CD4-positive, CD25-positive, alpha-beta regulatory T cell (primary cell): ENCODE measurements around the gene IPO8. TPM values are rescaled to one million over a fixed set of nuclear protein-coding genes. Genes with fewer than 3 reads are reported as not detected.

ENCODE experiments used
- ATAC-seq, 2 donors: fragments of 150-1000 bp; cut with Tn5 transposase; one replicate each; pipeline ENCODE4 v1.10.0; 2021; ENCODE audit warnings: low read depth in 2 of 2, moderate number of reproducible peaks in 2 of 2, moderate library complexity in 1 of 2
- DNase-seq, 3 donors: peaks; one replicate each; pipeline versions ENCODE4 v3.0.0 to v3.0.0-alpha.2; 2012 to 2022; ENCODE audit warnings: mixed read lengths in 1 of 3
- H3K27ac ChIP-seq: one replicate; pipeline ENCODE4 v1.7.0; 2013; ENCODE audit warnings: mild to moderate bottlenecking, low read length; ENCODE audit not compliant: insufficient read depth, poor library complexity, severe bottlenecking
- H3K27me3 ChIP-seq: one replicate; pipeline ENCODE4 v1.7.0; 2013; ENCODE audit warnings: low read length; ENCODE audit not compliant: control insufficient read depth, insufficient read depth
- H3K36me3 ChIP-seq: one replicate; pipeline ENCODE4 v1.7.0; 2013; ENCODE audit warnings: mild to moderate bottlenecking, low read length, moderate library complexity; ENCODE audit not compliant: control insufficient read depth, insufficient read depth
- H3K4me1 ChIP-seq: 2 replicates; pipeline ENCODE4 v1.7.0; 2013; ENCODE audit warnings: mild to moderate bottlenecking, low read length; ENCODE audit not compliant: insufficient read depth, control insufficient read depth, poor library complexity, severe bottlenecking
- H3K4me3 ChIP-seq: one replicate; pipeline ENCODE4 v1.7.0; 2013; ENCODE audit warnings: low read depth, mild to moderate bottlenecking, low read length, moderate library complexity
- H3K9me3 ChIP-seq, 2 experiments: 1 replicate in 1 of 2; 2 replicates in 1 of 2; pipeline ENCODE4 v1.7.0; 2013; ENCODE audit warnings: low read length in 2 of 2, mild to moderate bottlenecking in 1 of 2, moderate library complexity in 1 of 2; ENCODE audit not compliant: control insufficient read depth in 2 of 2
- H3K27ac Mint-ChIP-seq, 3 donors: one replicate each; pipeline ENCODE4 v1.8.0; 2020 to 2022; ENCODE audit warnings: mild to moderate bottlenecking in 3 of 3, mixed read lengths in 3 of 3, moderate library complexity in 2 of 3
- H3K27me3 Mint-ChIP-seq: one replicate; pipeline ENCODE4 v1.8.0; 2022; ENCODE audit warnings: mild to moderate bottlenecking, mixed read lengths
- H3K36me3 Mint-ChIP-seq: one replicate; pipeline ENCODE4 v1.8.0; 2020; ENCODE audit warnings: mixed read lengths
- H3K4me1 Mint-ChIP-seq, 4 donors: one replicate each; pipeline ENCODE4 v1.8.0; 2020 to 2022; ENCODE audit warnings: mixed read lengths in 4 of 4, mild to moderate bottlenecking in 1 of 4
- H3K4me3 Mint-ChIP-seq, 4 donors: one replicate each; pipeline ENCODE4 v1.8.0; 2020 to 2022; ENCODE audit warnings: mild to moderate bottlenecking in 4 of 4, mixed read lengths in 4 of 4, moderate library complexity in 3 of 4
- H3K9me3 Mint-ChIP-seq, 7 donors: one replicate each; pipeline ENCODE4 v1.8.0; 2020 to 2022; ENCODE audit warnings: mixed read lengths in 7 of 7, mild to moderate bottlenecking in 3 of 7, moderate library complexity in 2 of 7
- polyA plus RNA-seq, 4 donors: library from polyadenylated mRNA; unstranded; fragments of 300-500 nt; fragmentation: Illumina TruSeq; gene quantifications; one replicate each; pipeline ENCODE4 v1.2.3, GENCODE V29; 2021
- total RNA-seq: library from RNA; stranded (reverse); gene quantifications from one replicate; pipeline ENCODE4 v1.2.3, GENCODE V29; 2022

The IPO8 gene
- total RNA-seq (30.4 TPM), polyA plus RNA-seq (10 to 100 TPM; 13.8 to 19.0 (median 17.1) TPM)

- H3K9me3 Mint-ChIP-seq, result no peaks in the 10 kb centered on the region
- ATAC-seq, result peak; percentile 88 to 91
- peak within 1 kb of the TSS; percentile 93 for H3K4me3 ChIP-seq
- H3K27ac Mint-ChIP-seq, result peak within 1 kb of the TSS; percentile 93 to 95 (median 94)
- H3K4me1 ChIP-seq, result peaks cover 32% of the 10 kb centered on the region
- peak; percentile 78 to 90 (median 79) for DNase-seq
- no peaks in the 10 kb centered on the region for H3K9me3 ChIP-seq
- peaks cover 17 to 61% (median 40%) of the 10 kb centered on the region in 4 donors for H3K4me1 Mint-ChIP-seq
- peaks cover 2% of the 10 kb centered on the region for H3K27me3 ChIP-seq
- no peaks in the 10 kb centered on the region for H3K36me3 Mint-ChIP-seq
- H3K27ac ChIP-seq, result peak within 1 kb of the TSS; percentile 71
- peaks cover 5% of the 10 kb centered on the region for H3K27me3 Mint-ChIP-seq
- peak within 1 kb of the TSS; percentile 93 to 99 (median 98) for H3K4me3 Mint-ChIP-seq
- H3K36me3 ChIP-seq, result peaks cover under 1% of the 10 kb centered on the region
These were observed at the start of gene IPO8 for GRCh38 chr12:30695199-30696102. Gene IPO8 (minus strand): TSS chr12:30695869. CDS start chr12:30695647, 222 bp downstream.

DNA sequence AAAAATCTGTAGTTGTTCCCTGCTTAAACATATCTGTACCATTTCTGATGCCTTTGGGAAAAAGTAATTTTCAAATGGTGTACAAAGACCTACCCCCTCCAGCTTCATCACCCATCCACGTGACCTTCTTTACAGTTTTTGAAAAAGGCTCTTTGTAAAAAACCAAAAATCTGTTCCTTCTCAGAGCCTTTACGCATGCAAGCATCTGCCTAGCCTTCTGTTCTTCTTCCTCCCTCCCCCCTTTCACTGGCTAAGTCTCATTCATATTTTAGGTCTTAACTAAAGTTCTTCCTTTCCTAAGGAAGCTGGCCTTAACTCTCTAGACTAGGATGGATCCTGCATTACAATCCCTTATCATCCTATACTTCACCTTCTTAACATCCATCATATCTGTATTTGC is 48.7 kb upstream of the IPO8 start:
- no peak for ATAC-seq
- Histone ChIP-seq H3K27me3 (no peaks in the 10 kb centered on the region), H3K4me1 (no peaks in the 10 kb centered on the region), H3K36me3 (peaks cover 18% of the 10 kb centered on the region), H3K27ac (no peak overlapping the region), H3K9me3 (no peaks in the 10 kb centered on the region), H3K4me3 (no peak overlapping the region)
- DNase-seq, result no peak
- no peaks in the 10 kb centered on the region for H3K27me3 Mint-ChIP-seq
- H3K4me3 Mint-ChIP-seq, result no peak overlapping the region
- H3K36me3 Mint-ChIP-seq, result peaks cover 29% of the 10 kb centered on the region
- peaks cover 0 to 22% (median 13%) of the 10 kb centered on the region in 4 donors for H3K4me1 Mint-ChIP-seq
- no peak overlapping the region for H3K27ac Mint-ChIP-seq
- H3K9me3 Mint-ChIP-seq, result no peaks in the 10 kb centered on the region

DNA sequence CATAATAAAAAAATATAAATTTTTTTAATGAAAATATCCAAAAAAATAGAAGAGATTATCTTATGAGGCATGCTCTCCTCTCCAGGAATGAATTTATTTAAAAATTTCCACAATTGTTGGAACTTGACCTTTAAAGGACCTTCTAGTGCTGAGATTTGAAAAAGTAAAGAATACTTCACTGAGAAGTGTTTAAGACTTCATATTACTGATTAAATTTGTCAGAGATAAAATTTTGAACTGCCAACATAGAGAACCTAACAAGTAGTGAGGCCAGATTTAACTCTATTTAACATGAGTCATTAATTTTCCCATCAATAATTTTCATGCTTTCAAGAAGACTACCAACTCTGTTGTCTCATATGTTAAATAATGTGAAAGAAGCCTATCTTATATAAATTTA is 44.6 kb upstream of the IPO8 start:
- no peak overlapping the region for H3K4me3 ChIP-seq
- H3K36me3 ChIP-seq, result peaks cover 24% of the 10 kb centered on the region
- no peaks in the 10 kb centered on the region for H3K4me1 ChIP-seq
- no peak overlapping the region for H3K27ac ChIP-seq
- H3K9me3 ChIP-seq, result no peaks in the 10 kb centered on the region
- DNase-seq (no peak), ATAC-seq (no peak)
- H3K4me3 Mint-ChIP-seq, result no peak overlapping the region
- peaks cover 0 to 3% (median 0%) of the 10 kb centered on the region in 7 donors for H3K9me3 Mint-ChIP-seq
- peaks cover 36% of the 10 kb centered on the region for H3K36me3 Mint-ChIP-seq
- H3K27me3 ChIP-seq, result no peaks in the 10 kb centered on the region
- no peaks in the 10 kb centered on the region for H3K27me3 Mint-ChIP-seq
- H3K4me1 Mint-ChIP-seq, result peaks cover 0 to 10% (median 4%) of the 10 kb centered on the region in 4 donors
- peak overlapping the region in 1 of 3 donors; percentile 43 for H3K27ac Mint-ChIP-seq

- peaks cover 44% of the 10 kb centered on the region for H3K36me3 Mint-ChIP-seq
- no peak overlapping the region for H3K4me3 Mint-ChIP-seq
- no peak for ATAC-seq
- no peak overlapping the region for H3K4me3 ChIP-seq
- no peak overlapping the region for H3K27ac ChIP-seq
- H3K36me3 ChIP-seq, result peaks cover 32% of the 10 kb centered on the region
- no peaks in the 10 kb centered on the region for H3K27me3 Mint-ChIP-seq
- no peaks in the 10 kb centered on the region for H3K9me3 ChIP-seq
- peaks cover 0 to 10% (median 4%) of the 10 kb centered on the region in 4 donors for H3K4me1 Mint-ChIP-seq
- H3K9me3 Mint-ChIP-seq, result peaks cover 0 to 3% (median 0%) of the 10 kb centered on the region in 7 donors
- DNase-seq, result no peak
- H3K27me3 ChIP-seq, result no peaks in the 10 kb centered on the region
- no peak overlapping the region for H3K27ac Mint-ChIP-seq
- no peaks in the 10 kb centered on the region for H3K4me1 ChIP-seq
These were observed 43.4 kb upstream of the IPO8 start for GRCh38 chr12:30739020-30739419.

DNA sequence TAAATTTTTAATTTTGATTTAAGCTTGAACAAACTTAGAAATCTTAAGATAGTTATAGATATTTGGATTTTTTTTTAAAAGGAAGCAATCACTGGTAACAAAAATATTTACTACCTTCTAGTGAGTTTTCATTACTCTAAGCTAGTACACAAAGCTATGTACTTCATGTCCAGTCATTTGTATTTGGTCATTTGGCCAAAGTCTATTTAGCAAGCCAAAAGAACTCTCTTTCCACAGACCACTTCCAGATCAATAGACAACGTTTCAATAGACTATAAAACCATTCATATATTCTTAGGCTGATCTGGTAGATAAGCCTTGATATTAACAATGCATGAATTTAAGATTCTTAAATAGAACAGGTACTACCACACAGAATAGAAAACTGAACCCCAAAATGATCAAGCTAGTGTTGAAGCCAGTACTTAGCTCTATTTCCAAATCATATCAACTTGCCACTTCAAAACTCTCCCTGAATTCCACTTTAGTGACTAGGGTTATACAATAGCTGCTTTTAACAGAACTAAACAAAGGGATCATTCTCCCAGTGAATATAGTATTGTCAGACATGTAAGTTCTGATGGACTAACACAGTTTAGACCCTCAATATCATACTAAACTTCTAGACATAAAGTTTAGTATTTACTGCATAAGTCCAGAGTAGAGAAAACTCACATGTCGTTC is 37.4 kb upstream of the IPO8 start:
- peaks cover 0 to 12% (median 8%) of the 10 kb centered on the region in 4 donors for H3K4me1 Mint-ChIP-seq
- no peaks in the 10 kb centered on the region for H3K9me3 Mint-ChIP-seq
- no peak overlapping the region for H3K4me3 ChIP-seq
- no peak for DNase-seq
- no peak for ATAC-seq
- peaks cover 50% of the 10 kb centered on the region for H3K36me3 Mint-ChIP-seq
- H3K4me3 Mint-ChIP-seq, result no peak overlapping the region
- no peak overlapping the region for H3K27ac Mint-ChIP-seq
- H3K4me1 ChIP-seq, result no peaks in the 10 kb centered on the region
- H3K36me3 ChIP-seq, result peaks cover 35% of the 10 kb centered on the region
- no peak overlapping the region for H3K27ac ChIP-seq
- H3K27me3 Mint-ChIP-seq, result no peaks in the 10 kb centered on the region
- no peaks in the 10 kb centered on the region for H3K9me3 ChIP-seq
- H3K27me3 ChIP-seq, result no peaks in the 10 kb centered on the region

GRCh38 chr12:30730011-30730410 is 34.3 kb upstream of the IPO8 start:
- Mint-ChIP-seq H3K4me1 (peaks cover 8 to 24% (median 13%) of the 10 kb centered on the region in 4 donors), H3K27me3 (no peaks in the 10 kb centered on the region), H3K9me3 (no peaks in the 10 kb centered on the region), H3K36me3 (peaks cover 44% of the 10 kb centered on the region), H3K4me3 (no peak overlapping the region), H3K27ac (no peak overlapping the region)
- no peak for DNase-seq
- H3K27me3 ChIP-seq, result no peaks in the 10 kb centered on the region
- peaks cover 25% of the 10 kb centered on the region for H3K36me3 ChIP-seq
- H3K4me3 ChIP-seq, result no peak overlapping the region
- ATAC-seq, result no peak
- H3K4me1 ChIP-seq, result no peaks in the 10 kb centered on the region
- no peak overlapping the region for H3K27ac ChIP-seq
- no peaks in the 10 kb centered on the region for H3K9me3 ChIP-seq

GRCh38 chr12:30729547-30729946 is 33.9 kb upstream of the IPO8 start:
- H3K27ac ChIP-seq, result no peak overlapping the region
- no peaks in the 10 kb centered on the region for H3K27me3 ChIP-seq
- no peaks in the 10 kb centered on the region for H3K9me3 ChIP-seq
- no peak overlapping the region for H3K4me3 Mint-ChIP-seq
- no peaks in the 10 kb centered on the region for H3K27me3 Mint-ChIP-seq
- no peaks in the 10 kb centered on the region for H3K4me1 ChIP-seq
- peaks cover 22% of the 10 kb centered on the region for H3K36me3 ChIP-seq
- H3K27ac Mint-ChIP-seq, result peak overlapping the region in 1 of 3 donors; percentile 82
- H3K4me1 Mint-ChIP-seq, result peaks cover 8 to 24% (median 13%) of the 10 kb centered on the region in 4 donors
- peaks cover 41% of the 10 kb centered on the region for H3K36me3 Mint-ChIP-seq
- no peak for DNase-seq
- H3K9me3 Mint-ChIP-seq, result no peaks in the 10 kb centered on the region
- ATAC-seq, result no peak
- no peak overlapping the region for H3K4me3 ChIP-seq
